ENCODE measurements around the gene SGTB. TPM values are rescaled to one million over a fixed set of nuclear protein-coding genes. Genes with fewer than 3 reads are reported as not detected.
"Not testable (repeated sequence)": the region's sequence is repeated elsewhere in the genome, so short reads cannot be mapped to it uniquely, and the experiment has no call there.

The SGTB gene
- total RNA-seq, 1 donor, result 16.4 TPM

DNA sequence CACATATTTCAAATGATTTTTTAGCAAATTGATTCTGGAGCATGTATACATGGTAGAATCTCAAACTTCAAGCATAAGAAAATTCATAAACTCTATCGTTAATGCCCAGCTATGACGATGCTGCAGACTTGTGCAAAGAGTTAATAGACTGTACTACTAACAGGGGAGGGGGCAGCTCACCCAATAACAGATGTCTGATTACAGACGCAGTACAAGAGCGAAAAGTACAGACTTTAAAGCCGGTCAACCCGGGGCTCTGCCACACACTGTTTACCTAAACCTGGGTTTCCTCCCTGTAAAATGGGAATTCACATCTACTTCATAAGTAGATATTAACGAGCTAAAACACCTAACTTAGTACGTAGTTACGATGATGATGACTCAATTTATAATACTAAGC is 98.4 kb downstream of the SGTB start:
- H3K4me3 ChIP-seq (ENCODE audit: low read depth, low read length), result peak overlapping the region; percentile 97
- DNase-seq (ENCODE audit: low read depth), result peak; percentile 5
- TF ChIP-seq, protein P1, sequence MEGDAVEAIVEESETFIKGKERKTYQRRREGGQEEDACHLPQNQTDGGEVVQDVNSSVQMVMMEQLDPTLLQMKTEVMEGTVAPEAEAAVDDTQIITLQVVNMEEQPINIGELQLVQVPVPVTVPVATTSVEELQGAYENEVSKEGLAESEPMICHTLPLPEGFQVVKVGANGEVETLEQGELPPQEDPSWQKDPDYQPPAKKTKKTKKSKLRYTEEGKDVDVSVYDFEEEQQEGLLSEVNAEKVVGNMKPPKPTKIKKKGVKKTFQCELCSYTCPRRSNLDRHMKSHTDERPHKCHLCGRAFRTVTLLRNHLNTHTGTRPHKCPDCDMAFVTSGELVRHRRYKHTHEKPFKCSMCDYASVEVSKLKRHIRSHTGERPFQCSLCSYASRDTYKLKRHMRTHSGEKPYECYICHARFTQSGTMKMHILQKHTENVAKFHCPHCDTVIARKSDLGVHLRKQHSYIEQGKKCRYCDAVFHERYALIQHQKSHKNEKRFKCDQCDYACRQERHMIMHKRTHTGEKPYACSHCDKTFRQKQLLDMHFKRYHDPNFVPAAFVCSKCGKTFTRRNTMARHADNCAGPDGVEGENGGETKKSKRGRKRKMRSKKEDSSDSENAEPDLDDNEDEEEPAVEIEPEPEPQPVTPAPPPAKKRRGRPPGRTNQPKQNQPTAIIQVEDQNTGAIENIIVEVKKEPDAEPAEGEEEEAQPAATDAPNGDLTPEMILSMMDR (IDR thresholded peaks at IDR 0.05; ENCODE audit: insufficient read depth, low read length), result no peak

DNA sequence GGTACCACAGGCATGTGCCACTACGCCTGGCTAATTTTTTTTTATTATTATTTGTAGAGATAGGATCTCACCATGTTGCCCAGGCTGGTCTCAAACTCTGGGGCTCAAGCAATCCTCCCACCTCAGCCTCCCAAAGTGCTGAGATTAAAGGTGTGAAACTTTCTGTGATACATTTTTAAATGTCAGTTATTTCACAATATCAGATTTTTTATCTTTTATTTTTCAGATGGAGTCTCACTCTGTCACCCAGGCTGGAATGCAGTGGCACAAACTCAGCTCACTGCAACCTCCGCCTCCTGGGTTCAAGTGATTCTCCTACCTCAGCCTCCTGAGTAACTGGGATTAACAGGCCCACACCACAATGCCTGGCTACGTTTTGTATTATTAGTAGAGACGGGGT is 99.9 kb downstream of the SGTB start:
- H3K4me3 ChIP-seq (ENCODE audit: low read depth, low read length); DNase-seq (ENCODE audit: low read depth): not testable (repeated sequence)

DNA sequence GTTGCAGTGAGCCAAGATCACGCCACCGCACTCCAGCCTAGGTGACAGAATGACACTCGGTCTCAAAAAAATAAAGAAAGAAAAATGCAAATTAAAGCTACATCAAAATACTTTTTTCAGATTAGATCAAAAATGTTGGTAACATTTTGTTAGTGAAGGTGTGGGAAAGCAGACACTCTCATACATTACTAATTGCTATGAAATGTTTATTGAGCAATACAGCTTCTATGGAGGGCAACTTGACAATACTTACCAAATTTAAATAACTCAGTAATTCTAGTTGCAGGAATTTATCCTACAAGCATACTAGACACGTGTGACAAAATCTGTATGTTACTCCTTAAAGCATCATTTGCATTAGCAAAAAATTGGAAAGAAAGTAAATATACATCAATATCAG is 101.9 kb downstream of the SGTB start:
- TF ChIP-seq, protein P1 (IDR thresholded peaks at IDR 0.05; ENCODE audit: insufficient read depth, low read length), result no peak
- H3K4me3 ChIP-seq (ENCODE audit: low read depth, low read length), result no peak overlapping the region
- no peak for DNase-seq (ENCODE audit: low read depth)

Other genes with a start within 250 kb of the SGTB start
- 40.8 and 64.9 TPM in 2 replicates for gene ADAMTS6, start 240.2 kb downstream of the SGTB start, total RNA-seq (ENCODE audit: low replicate concordance)
- gene CENPK, start 158.9 kb downstream of the SGTB start, total RNA-seq (ENCODE audit: low replicate concordance), result 1.4 and 49.6 TPM in 2 replicates
- gene PPWD1, start 158.8 kb downstream of the SGTB start, total RNA-seq (ENCODE audit: low replicate concordance), result 35.2 and 81.6 TPM in 2 replicates
- 16.6 and 21.8 TPM in 2 replicates for gene TRIM23, start 97.8 kb downstream of the SGTB start, total RNA-seq (ENCODE audit: low replicate concordance)
- 3.9 and 5.3 TPM in 2 replicates for gene SHLD3, start 97.1 kb downstream of the SGTB start, total RNA-seq (ENCODE audit: low replicate concordance)
- 28.0 and 29.5 TPM in 2 replicates for gene TRAPPC13, start 97.1 kb downstream of the SGTB start, total RNA-seq (ENCODE audit: low replicate concordance)
- gene NLN, start 96 bp upstream of the SGTB start, total RNA-seq (ENCODE audit: low replicate concordance), result 26.9 and 30.2 TPM in 2 replicates
- 96.3 and 120 TPM in 2 replicates for gene ERBIN, start 204.5 kb upstream of the SGTB start, total RNA-seq (ENCODE audit: low replicate concordance)